HEK293T (cell line): ENCODE measurements around the gene PPP1R12B.
"Not testable (repeated sequence)": the region's sequence is repeated elsewhere in the genome, so short reads cannot be mapped to it uniquely, and the experiment has no call there.

ENCODE experiments used
- ARNT ChIP-seq: fragments of 450-650 bp; IDR thresholded peaks from 2 replicates; pipeline ENCODE4 v1.6.1; 2017; ENCODE audit warnings: mild to moderate bottlenecking
- BHLHE40 ChIP-seq: fragments of 450-650 bp; IDR thresholded peaks from 2 replicates; pipeline ENCODE4 v1.6.1; 2016; ENCODE audit warnings: mild to moderate bottlenecking, moderate library complexity, borderline replicate concordance
- ELF4 ChIP-seq: fragments of 450-650 bp; IDR thresholded peaks from 2 replicates; pipeline ENCODE4 v1.6.1; 2017; ENCODE audit warnings: antibody characterized with exemption
- FOXM1 ChIP-seq: fragments of 450-650 bp; IDR thresholded peaks from 2 replicates; pipeline ENCODE4 v1.6.1; 2017; ENCODE audit warnings: mild to moderate bottlenecking, borderline replicate concordance
- HDGF ChIP-seq: fragments of 450-650 bp; IDR thresholded peaks from 2 replicates; pipeline ENCODE4 v1.6.1; 2017; ENCODE audit warnings: antibody characterized with exemption, borderline replicate concordance
- L3MBTL2 ChIP-seq: fragments of 450-650 bp; conservative IDR thresholded peaks from 2 replicates; pipeline ENCODE4 v1.6.1; 2016; ENCODE audit warnings: mild to moderate bottlenecking
- NFRKB ChIP-seq: fragments of 450-650 bp; IDR thresholded peaks from 2 replicates; pipeline ENCODE4 v1.6.1; 2016; ENCODE audit warnings: mild to moderate bottlenecking, moderate library complexity
- SP1 ChIP-seq: fragments of 450-650 bp; IDR thresholded peaks from 2 replicates; pipeline ENCODE4 v1.6.1; 2017
- SUZ12 ChIP-seq: fragments of 450-650 bp; IDR thresholded peaks from 2 replicates; pipeline ENCODE4 v1.6.1; 2016; ENCODE audit warnings: mild to moderate bottlenecking
- TARDBP ChIP-seq: fragments of 450-650 bp; IDR thresholded peaks from 2 replicates; pipeline ENCODE4 v1.6.1; 2016

DNA sequence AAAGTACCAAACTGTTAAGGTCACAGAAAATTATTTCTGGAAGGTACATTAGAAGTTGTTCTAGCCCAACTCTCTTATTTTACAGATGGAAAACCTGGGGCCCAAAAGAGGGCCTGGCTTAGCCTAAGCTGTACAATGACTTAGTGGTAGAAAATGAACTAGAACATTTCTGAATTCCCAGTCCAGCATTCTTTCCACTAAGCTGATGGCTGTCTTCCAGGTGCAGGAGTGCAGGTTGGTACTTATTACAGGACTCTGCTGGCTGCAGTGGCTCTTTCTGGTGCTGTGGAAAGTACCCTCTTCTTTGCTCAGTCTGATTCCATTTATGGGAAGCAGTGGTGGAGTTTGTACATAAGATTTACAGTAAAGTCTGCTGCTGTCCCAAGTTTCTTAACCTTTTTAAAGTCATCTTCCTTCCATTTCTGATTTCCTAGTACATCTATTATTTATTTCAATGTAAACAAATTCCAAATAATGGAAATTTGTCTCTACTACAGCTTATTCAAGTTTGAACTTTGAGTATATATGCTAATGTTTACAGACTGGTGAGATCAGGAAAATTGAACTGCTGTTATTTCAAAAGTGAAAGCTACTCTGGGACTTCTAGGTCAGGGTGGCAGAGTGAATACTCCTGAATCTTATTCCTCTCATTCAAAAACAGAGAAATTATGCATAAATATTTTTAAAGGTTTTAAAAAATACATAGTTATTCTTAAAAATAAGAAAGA lies 171.8 kb downstream of the PPP1R12B start:
- not testable (repeated sequence) for TF ChIP-seq HDGF, NFRKB, L3MBTL2, ARNT, BHLHE40, FOXM1, SP1, TARDBP, ELF4, SUZ12
